ENCODE data around the gene RBFOX2. TPM values are rescaled to one million over a fixed set of nuclear protein-coding genes. Genes with fewer than 3 reads are reported as not detected.

Gene RBFOX2
- total and polyA plus RNA-seq, 2 of the 8 experiments (the other 6 are each of a cell fraction or from before 2014, with no cell fraction given), result 121 to 122 TPM

GRCh38 chr22:35854334-35854733, 174.3 kb downstream of the RBFOX2 start (continued):
- TF ChIP-seq E2F6 (IDR thresholded peaks at IDR 0.05) (no peak), SIN3A (conservative IDR thresholded peaks at IDR 0.05 in 1 of 2, IDR thresholded peaks at IDR 0.05 in 1 of 2; ENCODE audit: low read depth in 1 of 2, low read length in 2 of 2) (no peak), POU5F1 (IDR thresholded peaks at IDR 0.05; ENCODE audit: low read depth, low read length) (no peak), TAF7 (optimal IDR thresholded peaks at IDR 0.05; ENCODE audit: borderline replicate concordance, low read depth, low read length) (no peak), SAP30 (IDR thresholded peaks at IDR 0.05; ENCODE audit: insufficient read depth, insufficient replicate concordance, low read length) (no peak), TEAD4 (IDR thresholded peaks at IDR 0.05; ENCODE audit: low read depth, low read length) (no peak), CBX5 (IDR thresholded peaks at IDR 0.05; ENCODE audit: low read depth, low read length) (no peak), EP300 (IDR thresholded peaks at IDR 0.05; ENCODE audit: borderline replicate concordance in 1 of 2, low read depth in 2 of 2, low read length in 2 of 2) (no peak), SUZ12 (IDR thresholded peaks at IDR 0.05; ENCODE audit: low read length) (no peak)

Measured in H1 (cell line).